Hepatic stellate cell (primary cell): ENCODE measurements around the gene DTYMK.
"Not testable (repeated sequence)": the region's sequence is repeated elsewhere in the genome, so short reads cannot be mapped to it uniquely, and the experiment has no call there.

Source experiments
- DNase-seq: peaks from one replicate; pipeline ENCODE4 v3.0.0; 2011; ENCODE audit warnings: low spot score

Gene DTYMK

DNA sequence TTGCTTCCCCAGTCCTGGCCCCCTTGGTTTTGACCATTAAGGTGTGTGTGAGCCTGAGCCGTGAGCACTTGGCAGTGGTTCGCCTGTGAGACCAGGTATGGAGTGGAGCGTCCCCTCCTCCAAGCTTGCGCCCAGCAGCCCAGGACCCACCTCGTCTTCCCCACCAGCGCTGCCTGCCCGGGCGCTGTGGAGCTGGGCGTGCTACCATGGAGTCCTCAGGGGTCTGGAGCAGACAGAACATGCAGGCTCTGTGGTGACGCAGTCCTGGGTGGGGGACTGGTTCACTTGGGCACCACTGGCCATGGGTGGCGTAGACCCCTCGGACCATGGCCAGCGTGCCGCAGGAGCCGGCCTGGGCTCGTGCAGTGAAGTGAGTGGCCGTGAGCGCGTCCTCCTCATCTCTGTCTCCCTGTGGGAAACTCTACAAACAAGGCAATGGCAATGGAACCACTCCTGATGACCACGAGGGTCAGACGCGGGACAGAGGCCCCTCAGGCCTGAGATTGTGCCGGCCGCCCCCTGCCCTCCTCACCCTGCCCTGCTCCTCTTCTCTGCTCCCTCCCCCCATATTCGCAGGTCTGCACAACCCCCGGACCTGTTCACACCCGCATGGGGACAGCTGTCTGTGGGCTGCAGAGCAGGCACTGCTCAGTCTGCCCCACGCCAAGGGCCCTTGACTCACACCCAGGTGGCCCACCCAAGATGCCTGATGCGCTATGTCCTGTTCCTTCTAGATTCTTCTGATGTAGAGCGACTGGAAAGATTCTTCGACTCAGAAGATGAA is 15.0 kb downstream of the DTYMK start:
- DNase-seq, result no peak

DNA sequence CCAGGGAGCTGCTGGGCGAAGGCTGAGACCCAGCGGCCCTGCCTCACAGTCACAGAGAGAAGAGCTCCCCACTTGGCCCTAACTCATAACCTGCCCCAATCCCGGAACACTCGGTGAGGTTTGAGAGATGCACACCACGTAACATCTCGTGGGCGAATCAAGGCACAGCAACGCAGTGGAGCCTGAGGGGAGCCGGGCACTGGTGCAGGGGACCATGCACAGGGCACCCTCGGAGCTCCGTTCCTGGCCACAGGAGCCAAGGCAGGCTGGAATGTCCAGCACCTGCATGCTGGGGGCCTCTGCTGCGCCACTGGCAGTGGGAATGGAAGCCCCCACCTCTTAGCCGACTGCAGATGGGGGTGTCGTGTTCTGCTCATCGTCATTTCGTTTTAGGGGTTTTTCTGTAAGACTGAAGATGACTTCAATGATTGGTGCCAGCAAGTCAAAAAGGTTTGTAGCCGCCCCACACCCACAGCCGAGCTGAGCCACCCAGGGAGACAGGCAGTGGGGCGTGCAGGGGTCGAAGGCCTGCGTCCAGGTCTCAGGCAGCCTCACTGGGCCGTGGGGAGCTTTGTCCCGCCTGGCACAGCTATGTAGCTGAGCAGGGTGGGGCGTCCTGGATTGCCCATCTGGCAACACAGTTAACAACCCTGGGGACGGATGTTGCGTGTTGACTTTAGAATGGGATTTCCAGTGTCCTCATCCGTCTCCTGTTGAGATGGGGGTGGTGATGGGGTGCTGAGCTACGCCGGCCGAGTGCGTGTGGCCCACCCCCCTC is 16.1 kb downstream of the DTYMK start:
- DNase-seq, result no peak

DNA sequence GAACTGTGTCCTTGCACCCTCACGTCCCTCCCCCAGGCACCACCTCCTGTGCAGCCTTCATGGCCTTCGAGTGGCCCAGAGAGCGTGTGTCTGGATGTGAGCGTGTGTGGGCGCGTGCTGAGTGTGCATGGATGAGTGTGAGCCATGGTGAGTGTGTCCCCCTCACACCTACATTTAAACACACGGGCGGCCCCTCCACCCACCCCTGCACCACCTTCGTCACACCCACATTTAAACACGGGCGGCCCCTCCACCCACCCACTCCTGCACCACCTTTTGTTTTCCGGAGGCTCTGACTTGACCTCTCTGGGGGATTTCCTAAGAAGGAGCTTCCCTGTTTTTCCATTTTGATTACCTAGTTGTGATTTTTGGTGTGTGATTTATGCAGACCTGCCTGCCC is 17.8 kb downstream of the DTYMK start:
- DNase-seq, result no peak

DNA sequence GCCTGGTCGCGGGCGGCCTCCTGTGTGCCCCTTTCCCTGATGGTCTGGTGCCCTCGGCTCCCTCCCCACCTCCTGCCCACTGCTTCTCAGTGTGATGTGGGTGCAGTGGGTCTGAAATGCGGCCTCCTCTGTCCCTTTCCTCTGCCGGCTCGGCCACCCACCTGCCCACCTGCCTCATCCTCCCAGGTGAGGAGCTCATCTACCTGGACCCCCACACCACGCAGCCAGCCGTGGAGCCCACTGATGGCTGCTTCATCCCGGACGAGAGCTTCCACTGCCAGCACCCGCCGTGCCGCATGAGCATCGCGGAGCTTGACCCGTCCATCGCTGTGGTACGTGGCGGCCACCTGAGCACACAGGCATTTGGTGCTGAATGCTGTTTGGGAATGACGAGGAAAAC is 18.3 kb downstream of the DTYMK start:
- no peak for DNase-seq

DNA sequence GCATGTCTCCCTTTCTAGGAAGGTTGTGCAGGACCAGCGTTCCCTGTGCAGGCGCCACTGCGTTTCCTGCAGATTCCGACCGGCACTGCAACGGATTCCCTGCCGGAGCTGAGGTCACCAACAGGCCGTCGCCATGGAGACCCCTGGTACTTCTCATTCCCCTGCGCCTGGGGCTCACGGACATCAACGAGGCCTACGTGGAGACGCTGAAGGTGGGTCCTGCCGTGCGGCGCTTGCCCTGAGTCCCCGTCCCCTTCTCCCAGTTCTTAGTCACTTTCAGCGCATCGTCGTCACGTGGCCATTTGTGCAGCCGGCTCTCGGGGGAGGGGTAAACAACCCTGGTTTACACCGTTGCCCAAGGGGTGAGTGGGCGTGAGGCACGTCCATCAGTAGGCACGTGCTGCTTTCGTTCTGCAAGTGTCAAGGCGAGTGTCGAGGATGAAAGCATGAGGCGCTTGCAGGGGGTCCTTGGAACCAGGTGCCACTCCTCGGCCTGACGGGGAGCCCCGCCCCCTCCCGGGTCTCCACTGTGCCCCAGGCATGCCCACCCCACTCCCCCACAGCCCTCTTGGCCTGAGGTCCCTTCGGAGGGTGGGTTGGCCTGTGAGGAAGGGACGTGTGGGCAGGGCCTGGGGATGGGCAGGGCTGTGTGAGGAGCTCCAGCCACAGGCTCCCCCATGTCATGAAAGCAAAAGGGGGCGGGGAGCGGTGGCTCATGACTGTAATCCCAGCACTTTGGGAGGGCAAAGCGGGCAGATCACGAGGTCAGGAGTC is 19.8 kb downstream of the DTYMK start:
- no peak for DNase-seq

DNA sequence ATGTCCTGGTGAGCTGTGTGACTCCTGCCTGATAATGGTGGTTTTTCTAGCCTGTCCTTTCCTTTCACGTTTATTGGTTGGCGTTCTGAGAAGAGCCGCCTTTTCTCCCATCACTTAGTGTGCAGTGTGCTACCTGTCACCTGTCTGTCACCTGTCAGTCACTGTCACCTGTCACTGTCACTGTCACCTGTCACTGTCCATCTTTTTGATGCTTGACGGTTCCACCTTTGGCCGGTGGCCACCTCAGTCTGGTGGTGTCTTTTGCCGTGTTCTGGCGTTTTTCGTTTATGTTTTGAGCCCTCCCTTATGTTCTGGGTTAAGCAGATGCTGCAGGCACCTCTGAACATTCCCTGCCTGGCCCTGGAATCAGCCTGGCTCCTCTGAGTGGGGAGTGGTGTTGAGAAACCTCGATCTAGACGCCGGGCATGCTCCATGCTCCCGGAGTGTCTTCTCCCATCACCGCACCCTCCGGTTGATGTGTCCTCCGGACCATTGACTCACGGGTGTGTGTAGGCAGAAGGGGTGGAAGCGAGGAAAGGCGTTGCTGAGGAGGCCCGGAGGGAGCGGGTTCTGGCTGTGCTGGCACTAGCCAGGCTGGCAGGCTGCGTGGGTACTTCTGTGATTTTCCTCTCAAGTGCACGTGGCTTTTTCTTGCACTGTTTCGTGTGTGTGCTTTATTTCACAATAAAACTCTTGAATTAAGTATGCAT is 20.7 kb downstream of the DTYMK start:
- no peak for DNase-seq

DNA sequence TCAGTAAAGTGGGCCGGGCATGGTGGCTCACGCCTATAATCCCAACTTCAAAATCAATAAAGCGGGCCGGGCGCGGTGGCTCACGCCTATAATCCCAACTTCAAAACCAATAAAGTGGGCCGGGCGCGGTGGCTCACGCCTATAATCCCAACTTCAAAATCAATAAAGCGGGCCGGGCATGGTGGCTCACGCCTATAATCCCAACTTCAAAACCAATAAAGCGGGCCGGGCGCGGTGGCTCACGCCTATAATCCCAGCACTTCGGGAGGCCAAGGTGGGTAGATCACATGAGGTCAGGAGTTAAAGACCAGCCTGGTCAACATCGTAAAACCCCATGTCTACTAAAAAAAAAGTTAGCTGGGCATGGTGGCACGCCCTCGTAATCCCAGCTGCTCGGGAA is 23.9 kb downstream of the DTYMK start:
- not testable (repeated sequence) for DNase-seq

DNA sequence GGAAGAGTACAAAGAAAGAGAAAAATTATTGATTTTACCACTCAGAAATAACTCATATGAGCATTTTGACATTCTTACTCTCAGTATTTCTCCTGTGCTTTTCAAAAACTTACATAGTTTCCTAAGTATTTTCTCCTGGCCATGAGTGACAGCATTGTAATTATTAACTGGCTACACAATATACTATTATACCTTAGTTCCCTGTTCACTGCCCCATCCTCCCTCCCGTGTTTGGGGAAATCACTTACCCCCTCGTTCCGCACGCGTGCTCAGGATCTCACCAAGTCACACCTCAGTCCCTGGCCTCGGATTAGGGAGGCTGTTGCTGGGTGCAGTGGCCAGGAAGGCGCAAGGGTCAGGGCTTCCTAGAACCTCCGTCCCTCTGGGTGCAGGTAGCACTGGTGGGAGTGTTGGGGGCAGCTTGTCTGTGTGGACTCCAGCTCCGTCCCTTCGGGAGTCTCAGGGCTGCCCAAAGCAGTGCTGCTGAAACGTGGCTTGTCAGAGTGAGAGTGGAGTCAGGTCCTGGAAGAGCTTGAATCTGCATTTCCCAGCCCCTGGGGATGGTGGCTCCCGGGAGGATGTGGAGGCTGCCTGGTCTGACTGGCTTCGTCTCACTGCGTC is 25.9 kb downstream of the DTYMK start:
- no peak for DNase-seq

DNA sequence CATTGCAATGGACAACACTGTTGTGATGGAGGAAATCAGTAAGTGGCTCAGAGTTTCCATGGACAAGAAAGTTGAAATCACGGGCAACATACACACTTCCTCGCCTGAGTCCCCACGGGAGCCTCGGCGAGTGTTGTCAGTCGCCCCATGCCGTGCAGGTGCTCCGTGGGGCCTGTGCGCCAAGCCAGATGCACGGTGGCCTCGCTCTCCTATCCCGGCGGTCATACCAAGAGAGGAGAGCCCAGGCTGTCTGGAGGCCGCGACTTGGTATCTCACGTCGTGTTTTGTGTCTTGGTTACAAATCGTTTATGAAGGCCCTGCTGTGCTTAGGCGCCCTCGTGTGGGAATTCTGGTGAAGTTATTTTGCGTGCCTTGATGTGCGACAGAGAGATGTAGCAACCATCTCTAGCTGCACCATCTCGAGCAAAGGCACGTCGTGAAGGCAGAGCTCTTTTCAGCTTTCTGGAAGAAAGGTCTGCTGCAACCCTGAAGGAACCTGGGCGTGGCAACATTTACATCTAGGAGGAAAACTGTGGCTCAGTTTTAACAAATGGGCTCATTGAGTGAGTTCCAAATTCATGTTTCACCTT is 27.4 kb downstream of the DTYMK start:
- peak; percentile 60 for DNase-seq

DNA sequence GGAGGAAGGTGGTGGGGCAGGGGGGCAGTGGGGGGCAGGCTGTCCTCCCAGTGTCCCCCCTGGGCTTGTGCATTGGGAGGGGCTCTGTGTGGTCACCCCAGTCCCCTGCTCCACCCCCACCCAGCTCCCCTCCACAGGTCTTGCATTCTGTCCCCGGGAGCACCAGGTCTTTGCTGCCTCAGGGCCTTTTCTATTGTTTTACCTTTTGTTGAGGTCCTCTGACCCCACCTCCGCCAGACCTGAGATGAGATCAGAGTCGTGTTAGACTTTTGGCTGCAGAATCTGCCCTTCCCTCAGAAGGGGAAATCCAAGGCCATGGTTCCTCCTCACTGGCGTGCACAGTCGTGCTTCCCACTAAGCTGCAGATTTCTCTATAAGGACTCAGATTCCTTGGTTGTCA is 28.3 kb downstream of the DTYMK start:
- DNase-seq, result no peak

DNA sequence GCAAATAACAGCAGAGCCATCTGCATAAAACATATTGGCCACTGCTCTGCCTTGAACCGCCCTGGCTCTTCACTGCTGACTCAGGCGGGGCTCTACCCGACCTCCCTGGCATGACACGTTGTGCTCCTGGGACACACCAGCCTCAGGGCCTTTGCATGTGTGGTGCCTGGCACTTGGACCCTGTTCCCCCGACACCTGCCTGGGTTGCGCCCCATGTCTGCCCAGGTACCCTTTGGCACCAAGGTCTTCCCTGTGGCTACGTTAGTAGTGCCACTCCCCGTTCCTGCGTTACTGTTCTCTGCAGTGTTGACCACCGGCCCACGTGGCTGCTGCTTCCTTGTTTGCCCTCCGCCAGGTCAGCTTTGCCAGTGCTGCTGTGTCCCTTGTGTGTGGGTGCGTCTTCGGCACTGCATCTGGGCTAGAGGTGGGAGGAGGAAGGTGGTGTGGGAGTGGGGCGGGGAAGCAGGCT is 28.8 kb downstream of the DTYMK start:
- DNase-seq, result no peak

DNA sequence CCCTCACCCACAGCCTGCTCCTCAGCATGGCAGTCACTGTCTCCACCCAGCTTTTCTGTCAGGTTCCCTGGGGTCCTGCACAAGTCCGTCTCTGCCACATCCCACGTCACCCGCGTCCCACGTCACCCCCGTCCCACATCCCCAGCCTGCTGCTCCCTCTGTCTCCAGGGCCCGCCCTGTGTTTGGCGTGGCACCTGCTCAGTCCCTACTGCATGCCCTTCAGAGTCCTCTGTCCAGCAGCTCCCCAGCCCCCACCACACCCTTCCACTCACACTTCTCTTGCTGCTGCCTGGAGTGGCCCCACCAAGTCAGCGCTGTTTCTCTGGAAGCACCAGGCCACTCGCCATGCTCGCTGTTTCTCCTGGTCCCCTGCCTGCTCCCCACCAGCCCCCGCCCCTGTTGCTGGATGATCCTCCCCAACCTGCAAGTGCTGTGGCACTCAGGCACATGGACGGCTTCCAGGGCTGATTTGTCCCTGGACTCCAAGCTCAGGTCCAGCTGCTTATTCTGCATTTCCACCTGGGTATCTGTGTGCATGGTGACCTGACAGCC is 30.3 kb downstream of the DTYMK start:
- DNase-seq, result no peak

DNA sequence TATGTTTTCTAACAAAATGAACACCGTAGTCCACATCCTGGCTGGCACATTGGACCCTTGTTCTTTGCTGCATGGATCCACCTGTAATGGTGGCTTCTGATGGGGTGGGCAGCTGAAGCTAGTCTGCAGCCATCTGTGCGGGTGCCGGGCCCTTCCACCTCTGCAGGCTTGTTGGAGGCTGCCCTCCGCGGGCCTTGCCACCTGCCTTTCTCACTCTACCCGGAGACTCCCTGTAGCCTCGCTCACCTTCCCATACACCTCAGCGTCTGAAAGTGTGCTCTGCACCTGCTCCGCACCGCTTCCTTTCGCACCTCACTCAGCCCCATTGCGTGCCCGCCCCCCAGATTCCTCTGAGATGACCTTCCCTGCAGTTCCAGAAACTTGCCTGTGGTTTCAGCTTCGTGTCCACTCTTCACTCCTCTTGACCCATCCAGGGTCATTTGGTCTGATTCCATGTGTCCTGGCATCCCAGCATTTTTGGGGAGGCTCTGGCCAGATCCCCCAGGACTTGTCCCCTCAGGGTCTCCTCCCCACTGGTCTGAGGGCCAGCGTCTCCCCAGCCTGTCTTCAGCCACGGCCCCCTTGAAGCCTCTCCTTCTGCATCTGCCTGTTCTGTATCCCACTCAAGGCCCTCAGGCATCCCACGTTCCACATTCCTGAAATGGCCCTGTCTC is 31.0 kb downstream of the DTYMK start:
- no peak for DNase-seq

DNA sequence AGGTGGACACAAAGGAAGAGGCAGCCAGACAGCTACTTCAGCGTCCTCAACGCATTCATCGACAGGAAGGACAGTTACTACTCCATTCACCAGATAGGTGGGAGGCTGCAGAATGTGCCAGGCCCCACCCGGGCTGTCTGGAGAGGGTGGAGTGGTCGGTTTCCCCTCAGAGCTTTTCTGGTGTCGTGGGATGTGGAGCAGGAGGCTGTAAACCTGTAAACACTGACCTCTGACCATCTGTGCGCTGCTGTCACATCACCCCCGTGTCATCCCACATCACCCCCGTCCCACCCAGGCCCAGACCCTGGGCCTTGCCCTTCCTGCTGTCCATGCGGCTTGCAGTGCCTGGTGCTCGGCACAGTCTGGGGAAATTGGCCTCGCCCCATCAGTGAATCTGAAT is 32.1 kb downstream of the DTYMK start:
- no peak for DNase-seq

DNA sequence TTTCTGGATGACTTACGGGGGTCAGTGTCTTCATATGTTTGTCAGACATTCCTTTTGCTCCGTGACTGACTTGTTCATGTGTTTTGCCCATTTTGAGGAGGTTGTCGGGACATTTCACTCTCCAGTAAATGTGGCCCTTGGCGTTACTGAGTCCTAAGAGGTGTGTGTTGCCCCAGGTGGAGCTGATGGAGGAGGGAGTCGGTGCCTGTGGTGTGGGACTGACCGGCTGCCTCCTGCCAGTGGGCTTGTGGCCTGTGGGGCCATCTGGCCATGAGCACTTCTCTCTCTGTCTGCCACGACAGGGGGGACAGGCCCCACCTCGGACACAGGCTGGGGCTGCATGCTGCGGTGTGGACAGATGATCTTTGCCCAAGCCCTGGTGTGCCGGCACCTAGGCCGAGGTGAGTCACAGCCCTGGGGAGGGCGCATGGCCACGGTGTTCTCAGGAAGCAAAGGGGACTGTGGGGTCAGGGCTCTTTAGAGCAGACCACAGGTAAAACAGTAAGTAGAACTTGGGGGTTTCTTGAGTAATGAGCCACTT is 33.3 kb downstream of the DTYMK start:
- no peak for DNase-seq

DNA sequence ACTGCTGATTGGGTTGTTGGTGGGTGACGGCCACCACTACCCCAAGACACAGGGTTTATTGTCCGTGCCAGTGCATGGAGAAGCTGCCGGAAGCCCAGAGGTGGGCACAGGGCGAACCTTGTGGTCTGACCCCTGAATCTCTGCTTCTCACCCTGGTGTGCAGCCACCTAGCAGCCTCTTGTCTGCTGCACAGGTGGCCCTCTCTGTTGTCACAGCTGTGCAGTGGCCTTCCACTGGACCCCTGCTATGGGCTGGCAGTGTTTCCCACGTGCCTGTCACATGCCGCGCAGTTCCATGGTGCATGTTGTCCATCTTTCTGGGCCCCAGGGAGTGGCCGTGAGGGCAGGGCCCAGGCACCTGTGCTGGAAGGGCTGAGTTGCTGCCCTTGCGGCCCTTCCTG is 33.9 kb downstream of the DTYMK start:
- no peak for DNase-seq

DNA sequence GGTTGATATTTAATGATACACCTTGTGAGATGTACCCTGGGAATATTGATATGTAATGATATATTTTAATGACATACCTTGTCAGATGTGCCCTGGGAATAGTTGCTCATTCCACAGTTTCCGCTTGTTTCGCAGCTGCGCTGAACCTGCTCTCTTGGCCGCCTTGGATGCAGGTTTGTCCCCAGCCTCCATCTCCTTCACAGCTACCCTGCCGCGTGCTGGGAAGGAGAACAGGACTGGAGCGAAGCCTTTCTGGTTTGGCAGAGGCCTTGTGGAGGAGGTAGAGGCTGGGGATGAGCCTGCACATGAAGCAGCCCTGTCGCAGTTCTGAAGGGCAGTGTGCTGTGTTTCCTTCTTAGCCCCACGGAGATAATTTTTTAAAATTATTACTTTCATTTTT is 34.5 kb downstream of the DTYMK start:
- DNase-seq, result no peak

DNA sequence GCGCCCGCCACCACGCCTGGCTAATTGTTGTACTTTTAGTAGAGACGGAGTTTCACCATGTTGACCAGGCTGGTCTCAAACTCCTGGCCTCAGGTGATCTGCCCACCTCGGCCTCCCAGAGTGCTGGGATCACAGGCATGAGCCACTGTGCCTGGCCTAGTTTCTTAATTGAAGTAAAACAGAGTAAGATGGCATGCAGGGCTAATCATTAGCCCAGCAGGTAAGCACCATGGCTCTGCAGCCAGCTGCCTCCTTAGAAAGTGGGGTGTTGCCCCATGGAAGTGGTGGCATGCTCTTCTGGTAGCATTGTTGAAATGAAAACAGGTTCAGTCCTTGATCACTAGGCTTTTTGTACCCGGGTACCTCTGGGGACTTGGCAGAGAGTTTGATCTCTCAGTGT is 36.7 kb downstream of the DTYMK start:
- DNase-seq, result no peak

DNA sequence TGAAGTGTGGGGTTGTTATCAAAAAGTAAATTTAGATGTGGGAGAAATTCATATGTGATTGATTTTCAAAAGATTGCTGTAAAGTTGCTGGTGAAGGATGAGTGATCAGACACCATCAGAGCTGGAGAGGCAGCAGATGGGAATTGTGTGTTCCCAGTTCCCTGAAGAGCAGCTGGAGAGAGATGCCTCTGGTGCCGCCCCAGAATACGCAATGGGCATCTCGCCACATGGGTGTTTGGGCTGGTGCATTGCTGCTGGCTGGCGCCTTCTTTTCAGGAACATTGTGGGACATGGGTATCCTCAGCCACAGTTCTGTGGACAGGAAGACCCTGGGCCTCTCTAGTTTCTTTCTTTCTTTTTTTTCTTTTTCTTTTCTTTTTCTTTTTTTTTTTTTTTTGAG is 37.2 kb downstream of the DTYMK start:
- no peak for DNase-seq

DNA sequence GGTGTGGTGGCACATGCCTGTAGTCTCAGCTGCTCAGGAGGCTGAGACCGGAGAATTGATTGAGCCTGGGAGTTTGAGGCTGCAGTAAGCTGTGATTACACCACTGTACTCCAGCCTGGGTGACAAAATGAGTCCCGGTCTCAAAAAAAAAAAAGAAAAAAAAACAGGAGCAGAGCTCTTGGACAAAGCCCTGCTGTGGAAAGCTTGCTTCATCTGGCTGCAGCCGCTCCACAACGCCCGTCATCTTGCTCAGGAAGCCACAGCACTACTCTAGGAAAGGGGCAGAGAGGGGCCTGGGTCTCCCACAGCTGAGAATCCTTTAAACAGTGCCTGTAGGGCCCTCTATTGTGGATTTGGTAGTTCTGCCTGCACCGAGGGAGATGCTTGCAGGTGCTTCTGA is 38.2 kb downstream of the DTYMK start:
- DNase-seq, result no peak
